NCI-H1694 treated with DMSO at 0.1 percent for 48 hours (cell line): ENCODE results near the gene GGA3.
A peak's percentile ranks its signal among the peaks of the same experiment; 100 is the strongest.

Experiments used
- DNase-seq: peaks from one replicate; lab custom pipeline; 2025; lab: John Stamatoyannopoulos, UW

Gene GGA3

DNA sequence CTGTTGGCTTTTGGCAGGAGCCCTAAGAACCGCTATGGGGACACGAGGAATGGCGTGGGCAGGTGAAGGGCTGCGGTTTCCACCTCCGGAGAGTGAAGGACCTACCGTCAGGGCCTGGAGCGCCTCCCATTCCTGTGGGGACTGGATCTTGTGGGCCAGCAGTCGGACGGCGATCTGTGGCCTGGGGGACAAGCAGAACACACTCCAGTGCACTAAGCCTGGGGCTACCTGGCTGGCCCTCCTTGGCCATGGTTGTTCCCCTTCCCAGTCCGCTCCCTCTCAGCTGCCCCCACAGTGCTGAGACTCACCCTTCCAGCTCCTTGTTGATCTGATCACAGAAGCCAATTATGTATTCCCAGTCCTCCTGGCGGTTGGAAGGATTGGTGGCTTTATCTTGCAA, 15.0 kb downstream of the GGA3 start:
- DNase-seq: no peak

DNA sequence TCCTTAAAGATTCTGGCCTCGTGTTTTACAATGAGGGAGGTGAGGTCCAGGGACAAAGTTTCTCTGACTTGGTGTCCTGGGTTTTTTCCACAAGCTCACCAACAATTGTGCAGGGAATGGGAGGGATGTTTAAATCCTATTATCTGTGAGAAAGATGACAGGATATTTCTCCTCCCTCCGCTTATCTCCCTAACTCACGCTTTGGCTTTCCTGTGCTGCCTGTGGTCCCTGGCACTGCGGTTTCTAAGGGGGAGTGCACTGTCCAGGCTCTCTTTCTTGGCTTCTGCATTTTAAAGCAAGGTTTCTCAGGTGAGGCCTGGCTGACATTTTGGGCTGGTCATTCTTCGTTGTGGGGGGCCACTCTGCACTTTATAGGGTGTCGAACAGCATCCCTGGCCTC, 16.4 kb downstream of the GGA3 start:
- DNase-seq: no peak

DNA sequence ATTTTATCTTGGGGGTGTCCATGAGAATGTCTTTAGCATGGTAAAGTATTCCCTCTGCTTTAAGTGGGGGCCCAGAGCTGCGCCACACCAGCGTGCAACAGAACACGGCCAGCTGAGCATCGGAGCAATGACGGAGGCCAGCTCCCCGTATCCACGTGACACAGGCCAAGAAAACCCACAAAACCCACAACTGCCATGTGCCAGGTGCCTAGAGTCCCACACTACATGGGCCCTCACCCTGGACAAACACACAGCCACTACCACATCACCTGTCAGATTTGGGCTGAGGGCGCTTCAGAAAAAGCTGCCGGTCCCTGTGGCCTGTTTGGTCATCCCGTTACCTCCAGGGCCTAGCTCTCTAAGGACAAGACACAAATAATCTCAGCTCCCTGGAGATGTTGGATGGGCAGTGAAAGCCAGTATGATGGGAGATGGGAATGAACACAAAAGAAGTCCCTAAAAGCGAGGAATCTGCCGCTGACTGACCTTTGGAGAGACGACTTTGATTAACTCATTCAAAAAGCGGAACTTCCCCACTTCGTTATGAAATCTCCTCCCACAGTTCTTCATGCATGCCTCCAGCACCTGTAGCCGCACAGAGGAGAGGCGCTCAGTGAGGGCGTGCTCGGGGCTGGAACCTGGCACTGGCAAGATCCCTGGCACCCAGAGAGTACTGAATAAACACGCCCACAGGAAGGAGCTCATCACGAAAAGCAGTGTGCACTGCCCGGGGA, 17.1 kb downstream of the GGA3 start:
- DNase-seq: no peak

DNA sequence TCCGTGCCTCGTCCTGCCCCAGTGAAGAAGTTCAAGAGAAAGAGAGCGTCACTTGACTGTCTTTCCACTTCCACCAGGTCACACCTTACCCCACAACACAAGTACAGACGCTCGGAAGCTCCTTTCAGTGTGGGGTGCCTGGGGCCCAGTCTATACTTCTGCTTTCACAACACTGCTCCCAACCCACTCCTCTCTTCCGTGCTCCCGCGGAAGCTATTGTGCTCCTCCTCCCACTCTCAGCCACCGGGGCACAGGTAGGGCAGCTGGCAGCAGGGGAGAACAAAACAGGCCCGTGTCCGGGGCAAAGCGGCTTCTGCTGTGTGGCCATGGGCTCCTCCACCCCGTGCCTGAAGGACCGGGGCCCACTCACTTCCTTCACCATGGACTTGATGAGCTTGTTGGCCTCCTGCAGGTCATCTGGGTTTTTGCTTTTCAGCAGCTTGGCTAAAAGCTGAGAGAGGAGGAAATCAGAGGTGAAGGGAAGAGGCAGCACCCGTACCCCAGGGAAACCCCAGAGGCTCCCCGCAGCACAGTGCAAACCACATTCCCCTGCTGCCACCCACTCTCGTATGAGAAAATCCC, 18.9 kb downstream of the GGA3 start:
- DNase-seq: no peak

DNA sequence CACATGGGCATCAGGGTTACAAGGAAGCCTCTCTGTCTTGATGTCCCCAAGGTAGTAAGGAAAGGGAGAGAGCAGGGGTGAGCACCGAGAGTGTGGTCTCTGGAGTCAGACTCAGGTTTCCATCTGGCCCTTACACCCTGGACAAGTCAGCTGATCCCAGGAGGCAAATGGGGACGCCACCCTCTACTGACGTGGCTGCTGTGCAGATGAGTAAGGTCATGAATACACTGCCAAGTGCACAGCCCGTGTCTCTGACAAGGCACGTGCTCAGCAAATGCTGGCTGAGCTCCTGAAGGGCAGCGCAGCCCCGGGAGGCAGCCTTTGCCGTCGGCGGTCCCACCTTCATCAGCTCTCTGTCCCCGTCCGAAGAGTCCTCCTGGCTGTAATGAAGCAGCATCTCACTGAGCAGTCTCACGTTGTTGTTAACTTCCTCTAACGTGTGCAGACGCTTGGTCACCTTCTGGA, 19.4 kb downstream of the GGA3 start:
- no peak for DNase-seq

DNA sequence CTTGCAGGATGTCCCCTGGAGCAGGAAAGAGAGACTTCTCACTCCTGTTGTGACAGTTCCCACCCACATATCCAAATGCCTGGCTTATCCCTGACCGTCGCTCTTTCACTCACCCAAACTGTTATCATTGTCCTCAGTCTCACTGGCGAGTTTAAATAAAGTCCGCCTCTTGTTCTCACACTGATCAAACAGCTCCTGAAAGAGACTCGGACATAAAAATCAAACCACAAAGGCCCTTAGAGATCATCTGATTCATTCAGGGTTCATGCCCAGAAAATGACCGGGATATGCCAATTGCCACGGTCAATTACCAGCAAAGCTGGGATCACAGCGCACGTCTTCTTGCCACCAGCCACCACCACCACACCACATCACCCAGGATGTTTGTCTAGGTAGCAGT, 19.9 kb downstream of the GGA3 start:
- DNase-seq: no peak

DNA sequence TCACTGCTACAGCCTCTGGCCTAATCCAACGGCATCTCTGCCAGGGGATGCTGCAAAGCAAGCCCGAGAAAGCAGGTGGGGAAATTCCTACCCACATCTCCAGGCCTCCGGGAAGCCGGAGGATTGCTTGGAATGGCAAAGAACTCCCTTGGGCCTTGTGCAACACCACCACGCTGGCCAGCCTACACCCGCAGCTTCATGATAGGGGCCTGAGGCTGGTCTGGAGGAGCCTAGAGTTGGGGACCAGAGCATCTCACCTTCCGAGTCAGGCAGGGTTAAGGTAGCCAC, 20.3 kb downstream of the GGA3 start:
- DNase-seq: no peak

DNA sequence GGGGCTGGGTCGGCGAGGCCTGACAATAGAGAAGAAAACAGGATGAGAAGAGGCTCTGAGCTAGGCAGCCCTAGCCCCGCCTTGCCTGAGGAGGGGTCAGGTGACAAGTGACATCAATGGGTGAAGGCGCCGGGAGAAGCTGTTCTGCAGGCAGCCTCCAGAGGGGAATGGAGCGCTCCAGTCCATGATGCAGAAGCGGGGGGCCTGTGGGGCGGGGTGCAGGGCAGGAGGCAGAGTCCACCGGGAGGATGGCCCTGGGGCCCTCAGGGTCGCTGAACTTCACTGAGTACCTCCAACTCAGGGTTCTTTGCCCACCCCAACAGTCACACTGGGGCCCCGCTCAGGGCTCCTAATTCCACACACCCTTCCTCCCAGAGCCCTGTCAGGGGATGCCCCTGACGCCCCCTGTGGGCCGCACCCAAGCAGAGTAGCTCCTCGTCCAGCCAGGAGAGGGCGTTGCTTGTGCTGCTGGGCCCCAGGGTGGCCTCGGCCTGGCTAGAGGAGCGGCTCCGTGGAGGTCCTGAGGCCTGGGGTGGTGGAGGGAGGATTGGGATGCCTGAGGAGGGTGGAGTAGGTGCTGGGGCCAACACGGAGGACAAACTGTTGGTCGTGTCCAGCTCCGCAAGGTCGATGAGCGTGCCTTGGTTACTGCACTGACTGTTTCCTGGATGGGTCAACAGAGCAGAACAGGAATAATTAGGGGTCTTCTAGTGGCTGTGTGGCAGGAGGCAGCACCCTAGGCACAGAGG, 20.8 kb downstream of the GGA3 start:
- DNase-seq: peak; percentile 69

DNA sequence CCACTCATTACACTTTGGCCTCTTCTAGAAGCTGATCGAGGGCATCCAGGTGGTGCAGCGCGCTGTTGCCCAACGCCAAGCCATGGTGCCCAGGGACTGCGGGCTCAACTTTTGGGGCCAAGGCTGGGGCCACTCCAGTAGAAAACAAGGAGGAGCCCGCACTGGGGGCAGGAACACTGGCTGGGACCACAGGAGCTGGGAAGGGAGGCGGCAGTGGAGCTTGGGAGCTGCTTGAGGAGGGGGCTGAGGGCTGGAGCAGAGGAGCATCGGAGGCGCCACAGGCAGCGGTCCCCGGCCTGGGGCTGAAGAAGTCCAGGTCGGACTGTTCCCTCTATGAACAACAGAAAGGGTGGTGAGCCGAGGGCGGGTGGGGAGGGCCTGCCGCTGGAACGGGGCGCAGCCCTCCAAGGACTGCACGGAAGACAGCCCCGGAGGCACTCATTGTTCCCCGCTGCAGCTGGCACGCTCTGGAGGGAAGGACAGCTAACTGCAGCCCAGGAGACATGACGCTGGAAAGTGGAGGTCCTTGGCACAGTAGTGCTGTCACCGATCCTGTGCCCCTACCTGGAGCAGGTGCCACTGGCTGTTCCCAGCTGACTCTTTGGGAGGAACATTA, 21.5 kb downstream of the GGA3 start:
- DNase-seq: no peak

DNA sequence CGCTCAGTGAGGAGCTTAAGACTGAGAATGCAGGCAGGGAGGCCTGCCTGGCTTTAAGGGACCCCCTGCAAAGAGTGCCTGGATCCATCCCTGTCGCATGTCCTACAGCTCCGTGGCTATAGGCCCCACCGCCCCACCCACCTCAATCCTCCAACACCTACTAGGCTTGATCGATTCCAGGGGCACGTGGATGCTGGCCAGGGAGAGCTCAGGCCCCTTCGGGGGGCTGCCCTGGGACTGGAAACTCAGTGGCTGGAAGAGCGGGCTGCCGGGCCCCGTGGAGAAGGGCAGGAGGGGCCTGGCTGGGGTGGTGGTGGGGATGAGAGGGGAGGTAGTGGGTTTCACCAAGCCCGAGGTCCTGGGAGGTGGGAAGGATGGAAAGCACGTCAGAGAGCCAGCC, 22.2 kb downstream of the GGA3 start:
- no peak for DNase-seq

DNA sequence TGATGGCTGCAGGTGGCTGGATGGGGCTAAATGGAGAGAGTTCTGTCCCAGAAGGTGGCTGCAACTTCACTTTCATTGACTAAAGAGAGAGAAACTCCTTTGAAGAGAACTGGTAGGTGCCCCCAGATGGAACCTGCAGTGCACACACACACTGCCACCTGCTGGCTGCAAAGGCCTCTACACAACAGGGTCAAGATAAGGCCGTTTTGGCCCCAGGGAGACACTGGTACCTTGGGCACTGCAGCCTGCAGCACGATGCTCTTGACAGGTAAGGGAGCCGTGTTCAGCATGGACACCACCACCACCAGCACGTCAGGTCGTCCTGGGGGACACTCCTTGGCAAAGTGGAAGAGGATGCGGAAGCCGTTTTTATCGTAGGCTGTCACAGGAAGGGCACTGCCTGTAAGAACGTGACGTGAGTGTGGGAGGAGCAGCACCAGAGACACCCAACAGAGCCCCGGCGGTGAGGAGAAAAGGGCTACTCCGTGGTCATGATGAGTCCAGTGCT, 22.7 kb downstream of the GGA3 start:
- DNase-seq: peak; percentile 18

DNA sequence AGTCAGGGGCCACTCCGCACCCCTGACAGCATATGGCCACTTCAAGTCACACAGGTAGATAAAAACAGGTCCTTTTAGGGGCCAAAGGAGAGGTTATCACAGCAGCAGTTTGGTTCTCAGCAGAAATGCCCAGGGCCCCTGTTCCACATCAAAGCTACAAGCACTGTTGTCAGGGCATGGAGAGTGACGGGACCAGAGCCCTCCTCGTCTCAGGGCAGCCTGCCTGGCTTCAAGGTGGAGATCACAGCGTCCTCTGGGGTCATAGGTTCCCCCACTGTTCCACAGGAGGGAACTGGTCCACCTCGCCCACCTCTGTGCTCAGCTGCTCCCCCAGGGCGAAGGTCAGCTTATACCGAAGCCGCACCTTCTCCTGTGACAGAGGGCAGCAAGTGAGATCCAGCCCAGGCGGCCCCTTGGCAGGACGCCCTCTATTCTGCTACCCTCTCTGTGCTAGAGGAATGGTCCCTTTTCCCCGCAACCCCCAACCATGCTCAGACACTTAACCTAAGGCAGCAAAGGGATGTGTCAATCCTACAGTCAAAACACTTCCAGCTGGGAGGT, 23.3 kb downstream of the GGA3 start:
- no peak for DNase-seq

DNA sequence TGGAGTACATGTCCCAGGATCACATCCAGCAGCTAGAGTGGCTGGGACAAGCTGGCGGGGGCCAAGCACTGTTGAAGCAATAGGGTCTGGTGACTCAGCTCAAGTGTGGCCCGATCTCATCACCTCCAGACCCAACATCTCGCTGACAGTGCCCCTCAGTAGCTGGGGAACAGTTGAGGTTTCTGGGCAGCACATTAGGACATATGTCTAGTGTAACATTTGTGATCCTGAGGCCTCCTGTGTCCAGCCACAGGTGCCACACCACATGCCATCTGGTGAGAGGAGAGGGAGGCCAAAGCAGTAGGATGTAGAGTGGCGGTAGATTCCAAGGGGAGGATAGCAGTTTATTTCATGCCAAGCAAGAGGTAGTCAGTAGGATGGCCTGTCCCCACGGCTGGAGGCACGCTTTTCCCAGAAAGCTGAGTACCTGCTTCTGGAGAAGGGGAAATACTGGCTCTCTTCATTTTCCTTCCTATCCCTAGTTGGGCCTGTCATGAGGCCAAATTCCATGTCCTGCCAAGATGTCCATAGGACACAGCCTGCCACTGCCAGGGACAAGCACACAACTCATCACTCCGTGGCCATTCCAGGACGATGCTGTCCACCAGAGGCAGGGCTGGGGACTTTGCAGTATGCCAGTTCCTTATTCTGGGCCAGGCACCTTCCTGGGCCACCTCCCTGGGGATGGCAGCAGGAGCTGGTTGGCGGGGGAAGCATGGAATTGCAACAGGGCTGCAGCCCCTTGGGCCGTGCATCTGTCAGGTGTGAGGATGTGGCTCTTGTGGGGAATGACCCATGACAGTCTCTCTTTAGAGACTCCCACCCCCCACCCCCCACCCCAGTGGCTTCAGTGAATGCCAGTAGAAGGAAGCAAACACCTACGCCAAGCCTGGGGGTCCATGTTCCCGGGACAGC, 24.0 kb downstream of the GGA3 start:
- no peak for DNase-seq

DNA sequence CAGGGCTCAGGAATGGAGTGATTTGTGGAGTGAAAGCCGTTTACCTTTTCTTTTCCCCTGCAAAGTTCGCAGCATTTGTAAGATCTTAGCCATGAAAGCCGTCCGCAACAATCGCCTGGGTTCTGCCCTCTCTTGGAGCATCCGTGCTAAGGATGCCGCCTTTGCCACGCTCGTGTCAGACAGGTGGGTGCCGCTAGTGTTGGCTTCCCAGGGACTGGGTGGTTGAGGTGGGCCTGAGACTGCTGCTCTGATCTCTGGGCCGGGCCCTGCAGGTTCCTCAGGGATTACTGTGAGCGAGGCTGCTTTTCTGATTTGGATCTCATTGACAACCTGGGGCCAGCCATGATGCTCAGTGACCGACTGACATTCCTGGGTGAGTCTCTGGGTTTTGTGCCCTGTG, 28.6 kb downstream of the GGA3 start:
- DNase-seq: no peak

DNA sequence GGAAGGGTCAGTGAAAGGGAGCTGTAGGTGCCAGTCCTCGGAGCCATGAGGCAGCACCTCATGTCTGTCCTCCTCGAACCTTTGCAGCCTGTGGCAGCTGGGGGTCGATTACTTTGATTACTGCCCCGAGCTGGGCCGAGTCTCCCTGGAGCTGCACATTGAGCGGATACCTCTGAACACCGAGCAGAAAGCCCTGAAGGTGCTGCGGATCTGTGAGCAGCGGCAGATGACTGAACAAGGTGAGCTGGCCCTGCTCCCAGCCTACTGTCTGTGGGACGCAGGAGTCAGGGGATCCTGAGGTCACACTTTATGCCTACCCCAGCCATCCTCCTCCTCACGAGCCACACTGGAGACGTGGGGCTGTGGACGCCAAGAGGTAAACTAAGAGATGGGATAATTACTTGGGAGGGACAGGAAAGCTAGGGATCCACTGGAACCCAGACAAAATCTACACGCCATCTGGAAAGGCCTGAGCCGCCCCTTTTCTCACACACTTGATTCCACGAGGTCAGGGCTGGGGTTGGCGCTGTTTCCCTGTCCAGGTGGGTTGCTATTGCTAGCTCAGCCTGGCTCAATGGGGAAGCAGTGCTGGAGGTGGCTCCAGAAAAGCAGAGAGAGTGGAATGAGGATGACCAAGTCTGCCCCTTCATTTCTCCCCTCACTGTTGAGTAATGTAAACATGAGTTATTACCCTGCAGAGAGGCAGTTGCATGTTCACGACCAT, 29.5 kb downstream of the GGA3 start:
- DNase-seq: no peak

DNA sequence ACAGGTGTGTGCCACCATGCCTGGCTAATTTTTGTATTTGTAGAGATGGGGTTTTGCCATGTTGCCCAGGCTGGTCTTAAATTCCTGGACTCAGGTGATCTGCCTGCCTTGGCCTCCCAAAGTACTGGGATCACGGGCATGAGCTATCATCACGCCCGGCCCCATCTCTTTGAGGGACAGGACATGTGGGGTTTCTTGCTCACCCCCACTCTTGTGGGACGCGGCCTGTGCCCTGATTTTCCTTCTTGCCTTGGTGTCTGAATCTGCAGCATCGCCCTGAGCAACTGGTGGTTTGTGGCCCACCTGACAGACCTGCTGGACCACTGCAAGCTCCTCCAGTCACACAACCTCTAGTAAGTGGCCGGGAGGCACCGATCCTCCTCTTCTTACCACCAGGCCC, 30.3 kb downstream of the GGA3 start:
- no peak for DNase-seq

DNA sequence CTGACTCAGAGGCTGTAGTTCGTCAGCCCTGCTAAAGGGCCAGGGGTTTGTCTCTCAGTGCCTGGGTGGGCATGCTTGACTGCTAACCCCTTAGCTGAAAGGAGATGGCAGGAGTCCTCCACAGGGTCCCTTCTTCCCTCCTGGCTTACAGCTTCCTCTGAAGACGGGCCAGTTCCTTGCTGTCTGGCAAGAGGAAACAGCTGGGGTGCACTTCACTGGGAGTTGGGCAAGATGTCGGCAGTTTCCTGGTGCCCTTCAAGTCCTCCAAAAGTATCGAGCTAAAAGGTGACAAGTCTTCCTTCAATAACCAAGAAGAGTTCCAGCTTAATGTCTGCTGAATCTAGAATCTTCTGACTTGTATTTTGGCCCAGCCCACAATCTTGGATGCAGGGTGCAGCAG, 32.6 kb downstream of the GGA3 start:
- no peak for DNase-seq

DNA sequence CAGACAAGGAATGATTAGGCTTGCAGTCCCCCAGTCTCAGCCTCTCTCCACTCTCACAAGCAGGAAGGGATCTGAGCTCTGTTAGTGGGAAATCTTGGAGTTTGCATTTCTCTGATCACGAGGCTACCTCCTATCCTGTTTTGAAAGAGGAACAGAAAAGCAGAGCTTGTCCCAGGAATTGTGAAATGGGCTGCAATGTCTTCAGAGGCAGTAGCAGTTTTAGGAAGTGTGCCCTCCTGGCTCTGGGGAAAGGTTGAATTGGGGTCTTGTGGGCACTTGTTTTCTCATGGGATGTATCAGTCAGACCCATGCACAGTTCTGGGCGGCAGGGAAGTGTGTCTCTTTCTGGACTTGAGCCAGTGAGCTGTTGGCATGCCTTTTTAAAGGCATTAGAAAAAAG, 33.1 kb downstream of the GGA3 start:
- no peak for DNase-seq

DNA sequence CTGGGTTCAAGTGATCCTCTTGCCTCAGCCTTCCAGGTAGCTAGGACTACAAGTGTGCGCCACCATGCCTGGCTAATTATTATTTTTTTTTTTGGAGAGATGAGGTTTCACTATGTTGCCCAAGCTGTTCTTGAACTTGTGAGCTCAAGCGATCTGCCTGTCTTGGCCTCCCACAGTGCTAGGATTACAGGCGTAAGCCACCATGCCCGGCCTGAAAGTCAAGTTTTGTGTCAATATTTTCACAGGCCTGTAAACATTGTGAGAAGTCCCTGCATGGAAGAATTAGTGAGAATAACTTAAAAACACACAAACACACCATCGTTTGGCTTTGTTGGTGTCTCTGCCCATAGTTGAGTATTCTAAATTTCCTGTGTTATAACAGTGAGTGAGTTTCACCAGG, 33.7 kb downstream of the GGA3 start:
- DNase-seq: no peak

DNA sequence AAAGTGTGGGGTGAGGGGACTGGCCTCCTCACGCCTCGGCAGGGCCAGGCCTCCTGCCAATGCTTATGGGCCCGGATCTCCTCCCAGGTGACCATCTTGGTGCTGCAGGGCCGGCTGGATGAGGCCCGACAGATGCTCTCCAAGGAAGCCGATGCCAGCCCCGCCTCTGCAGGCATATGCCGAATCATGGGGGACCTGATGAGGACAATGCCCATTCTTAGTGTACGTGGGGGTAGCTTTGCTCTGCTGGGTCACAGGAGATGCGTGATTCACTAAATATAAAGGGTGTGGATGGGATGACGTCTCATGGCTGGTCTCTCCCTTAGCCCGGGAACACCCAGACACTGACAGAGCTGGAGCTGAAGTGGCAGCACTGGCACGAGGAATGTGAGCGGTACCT, 36.4 kb downstream of the GGA3 start:
- DNase-seq: no peak

DNA sequence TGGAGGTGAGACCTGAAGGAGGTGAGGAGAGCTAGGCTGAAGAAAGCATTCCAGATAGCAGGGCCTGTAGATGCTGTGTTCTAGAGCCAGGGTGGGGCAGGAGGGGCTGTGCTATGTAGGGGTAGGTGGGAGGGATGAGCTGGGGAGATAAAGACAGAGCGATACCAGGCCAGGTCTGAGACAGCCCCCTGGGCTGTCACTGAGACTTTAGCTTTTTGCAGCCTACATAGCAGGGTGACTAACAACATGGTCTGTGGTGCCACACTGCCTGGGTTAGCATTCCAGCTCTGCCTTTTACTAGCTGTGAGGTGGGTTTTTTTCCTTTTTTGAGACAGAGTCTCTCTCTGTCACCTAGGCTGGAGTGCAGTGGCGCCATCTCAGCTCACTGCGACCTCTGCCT, 41.6 kb downstream of the GGA3 start:
- no peak for DNase-seq
